ENCODE measurements around the gene DGCR6L.
"Not testable (repeated sequence)": the region's sequence is repeated elsewhere in the genome, so short reads cannot be mapped to it uniquely, and the experiment has no call there.

DGCR6L gene

DNA sequence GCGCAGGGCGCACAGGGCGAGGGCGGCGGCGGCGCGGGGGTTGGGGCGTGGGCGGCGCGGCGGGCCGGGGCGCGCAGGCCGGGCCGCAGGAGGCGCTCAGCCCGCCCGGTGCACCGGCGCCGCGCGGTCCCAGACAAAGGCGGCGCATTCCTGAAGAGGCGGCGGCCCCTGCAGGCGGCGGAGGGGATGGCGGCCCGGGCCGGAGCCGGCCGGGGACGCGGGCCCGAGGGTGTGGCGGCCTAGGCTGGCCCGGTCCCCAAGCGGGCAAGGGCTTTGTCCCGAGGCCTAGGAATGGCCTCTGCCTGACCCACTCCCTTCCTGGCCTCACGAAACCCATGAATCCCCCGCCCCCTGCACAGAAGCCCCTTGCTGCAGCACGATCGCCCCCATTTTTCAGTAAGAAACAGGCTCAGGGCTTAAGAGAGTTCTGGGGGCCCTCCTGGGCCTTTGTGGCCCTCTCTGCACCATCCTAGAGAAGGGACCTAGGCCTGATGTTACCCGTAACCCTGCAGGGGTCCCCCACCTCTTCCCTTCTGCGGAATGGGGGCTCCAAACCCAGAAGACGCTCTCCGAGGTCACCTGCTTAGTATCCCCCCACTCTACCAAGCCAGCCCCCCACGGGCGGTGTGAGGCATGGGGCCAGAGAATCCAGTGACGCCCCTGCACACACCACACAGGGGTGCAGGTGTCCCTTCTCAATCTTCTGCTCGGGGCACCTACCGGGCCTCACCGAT lies 51.4 kb downstream of the DGCR6L start, which contains the start of gene RTN4R:
RTN4R (minus strand) TSS at position 40 of the 734 bp plus-strand sequence. CDS start 226 bp downstream, outside the sequence.
- Histone ChIP-seq H3K9me3 (no peaks in the 10 kb centered on the region), H3K4me3 (ENCODE audit: low read depth in 1 of 2, low read length in 1 of 2) (peak within 1 kb of the TSS; percentile 36 to 43), H3K27me3 (peaks cover 14% of the 10 kb centered on the region), H3K27ac (no peak within 1 kb of the TSS), H3K36me3 (no peaks in the 10 kb centered on the region), H3K4me1 (ENCODE audit: control insufficient read depth in 1 of 2, insufficient read depth in 1 of 2, low read depth in 1 of 2, low read length in 1 of 2) (peaks cover 13 to 14% of the 10 kb centered on the region in 2 experiments)
- TF ChIP-seq, protein P1, sequence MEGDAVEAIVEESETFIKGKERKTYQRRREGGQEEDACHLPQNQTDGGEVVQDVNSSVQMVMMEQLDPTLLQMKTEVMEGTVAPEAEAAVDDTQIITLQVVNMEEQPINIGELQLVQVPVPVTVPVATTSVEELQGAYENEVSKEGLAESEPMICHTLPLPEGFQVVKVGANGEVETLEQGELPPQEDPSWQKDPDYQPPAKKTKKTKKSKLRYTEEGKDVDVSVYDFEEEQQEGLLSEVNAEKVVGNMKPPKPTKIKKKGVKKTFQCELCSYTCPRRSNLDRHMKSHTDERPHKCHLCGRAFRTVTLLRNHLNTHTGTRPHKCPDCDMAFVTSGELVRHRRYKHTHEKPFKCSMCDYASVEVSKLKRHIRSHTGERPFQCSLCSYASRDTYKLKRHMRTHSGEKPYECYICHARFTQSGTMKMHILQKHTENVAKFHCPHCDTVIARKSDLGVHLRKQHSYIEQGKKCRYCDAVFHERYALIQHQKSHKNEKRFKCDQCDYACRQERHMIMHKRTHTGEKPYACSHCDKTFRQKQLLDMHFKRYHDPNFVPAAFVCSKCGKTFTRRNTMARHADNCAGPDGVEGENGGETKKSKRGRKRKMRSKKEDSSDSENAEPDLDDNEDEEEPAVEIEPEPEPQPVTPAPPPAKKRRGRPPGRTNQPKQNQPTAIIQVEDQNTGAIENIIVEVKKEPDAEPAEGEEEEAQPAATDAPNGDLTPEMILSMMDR (IDR thresholded peaks at IDR 0.05) = peak; percentile 28

DNA sequence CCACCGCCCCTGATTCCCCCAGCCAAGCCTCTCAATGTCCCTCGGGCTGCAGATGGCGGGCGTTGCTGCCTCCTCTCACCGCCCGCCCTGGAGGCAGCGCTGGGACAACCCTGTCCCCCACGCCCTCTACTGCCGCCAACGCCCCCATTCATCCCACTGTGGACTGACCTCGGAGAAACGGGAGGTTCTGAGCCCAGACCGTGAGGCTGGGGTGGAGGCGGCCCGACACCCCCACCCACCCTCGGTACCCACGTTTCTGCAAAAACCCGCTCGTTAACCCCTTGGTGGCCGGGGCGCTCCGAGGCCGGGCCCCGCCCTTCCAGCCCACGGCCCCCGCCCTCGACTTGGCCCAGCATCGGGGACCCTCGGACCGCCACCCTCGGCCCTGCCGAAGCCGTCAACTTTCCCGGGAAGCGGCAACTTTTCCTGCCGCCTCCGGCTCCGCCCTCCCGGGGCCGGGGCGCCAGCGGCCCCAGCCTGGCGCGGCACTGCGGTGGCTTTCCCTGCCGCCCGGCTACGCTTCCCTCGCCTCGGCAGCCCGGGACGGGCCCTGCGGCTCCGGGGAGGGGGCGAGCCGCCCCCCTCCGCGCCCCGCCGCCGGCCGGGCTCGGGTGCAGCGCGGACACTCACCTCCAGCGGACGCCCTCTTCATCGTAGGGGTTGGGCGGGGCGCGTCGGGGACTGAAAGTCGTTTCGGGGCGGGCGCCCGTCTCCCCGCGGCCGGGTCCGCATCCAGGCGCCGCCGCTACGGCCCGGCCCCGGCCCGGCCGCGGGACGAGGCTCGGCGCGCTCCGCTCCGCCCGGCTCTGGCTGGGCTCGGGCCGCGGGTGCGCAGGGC lies 52.2 kb downstream of the DGCR6L start:
- Histone ChIP-seq H3K4me3 (ENCODE audit: low read depth in 1 of 2, low read length in 1 of 2) (peak overlapping the region; percentile 32 to 43), H3K27me3 (peaks cover 14% of the 10 kb centered on the region), H3K9me3 (no peaks in the 10 kb centered on the region), H3K4me1 (ENCODE audit: control insufficient read depth in 1 of 2, insufficient read depth in 1 of 2, low read depth in 1 of 2, low read length in 1 of 2) (peaks cover 13 to 14% of the 10 kb centered on the region in 2 experiments), H3K27ac (no peak overlapping the region), H3K36me3 (no peaks in the 10 kb centered on the region)
- TF ChIP-seq, protein P1 (IDR thresholded peaks at IDR 0.05) = no peak

DNA sequence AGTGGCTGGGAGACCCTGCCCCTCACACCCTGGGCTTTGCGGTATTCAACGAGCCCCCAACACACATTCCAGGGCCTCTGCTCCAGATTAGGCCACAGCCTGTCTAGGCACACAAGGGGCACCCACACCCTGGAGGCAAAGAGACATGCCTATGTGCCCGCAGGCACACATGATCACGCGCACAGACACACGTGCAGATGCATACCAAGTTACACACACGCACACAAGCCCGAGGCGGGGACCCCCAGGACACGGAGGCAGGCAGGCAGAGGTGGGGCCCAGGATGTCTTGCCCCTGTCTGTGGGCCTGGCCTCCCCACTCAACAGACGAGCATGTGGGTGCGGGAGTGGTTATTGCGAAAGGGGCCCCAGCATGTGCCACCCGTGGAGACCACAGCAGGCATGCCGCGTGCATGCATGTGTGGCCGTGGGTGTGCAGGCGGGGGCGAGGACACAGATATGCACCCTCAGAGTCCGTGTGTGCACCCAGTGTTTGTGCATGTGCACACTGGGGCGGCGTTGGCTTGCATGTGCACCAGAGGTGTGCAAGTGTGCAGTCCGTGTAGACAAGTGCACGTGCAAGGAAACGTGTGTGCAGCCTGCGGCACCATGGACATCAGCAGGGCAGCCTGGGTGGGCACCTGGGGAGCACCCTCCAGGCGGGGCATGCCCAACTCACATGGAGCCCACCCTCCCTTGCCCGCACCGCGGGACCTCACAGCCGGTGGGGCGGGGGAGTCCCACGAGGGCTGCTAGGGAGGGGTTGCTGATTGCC lies 53.0 kb downstream of the DGCR6L start:
- H3K4me3 ChIP-seq (ENCODE audit: low read depth in 1 of 2, low read length in 1 of 2) = peak overlapping the region in 1 of 2 experiments; percentile 32
- peaks cover 13 to 14% of the 10 kb centered on the region in 2 experiments for H3K4me1 ChIP-seq (ENCODE audit: control insufficient read depth in 1 of 2, insufficient read depth in 1 of 2, low read depth in 1 of 2, low read length in 1 of 2)
- not testable (repeated sequence) for H3K36me3 ChIP-seq, H3K27ac ChIP-seq, H3K9me3 ChIP-seq
- peaks cover 14% of the 10 kb centered on the region for H3K27me3 ChIP-seq

DNA sequence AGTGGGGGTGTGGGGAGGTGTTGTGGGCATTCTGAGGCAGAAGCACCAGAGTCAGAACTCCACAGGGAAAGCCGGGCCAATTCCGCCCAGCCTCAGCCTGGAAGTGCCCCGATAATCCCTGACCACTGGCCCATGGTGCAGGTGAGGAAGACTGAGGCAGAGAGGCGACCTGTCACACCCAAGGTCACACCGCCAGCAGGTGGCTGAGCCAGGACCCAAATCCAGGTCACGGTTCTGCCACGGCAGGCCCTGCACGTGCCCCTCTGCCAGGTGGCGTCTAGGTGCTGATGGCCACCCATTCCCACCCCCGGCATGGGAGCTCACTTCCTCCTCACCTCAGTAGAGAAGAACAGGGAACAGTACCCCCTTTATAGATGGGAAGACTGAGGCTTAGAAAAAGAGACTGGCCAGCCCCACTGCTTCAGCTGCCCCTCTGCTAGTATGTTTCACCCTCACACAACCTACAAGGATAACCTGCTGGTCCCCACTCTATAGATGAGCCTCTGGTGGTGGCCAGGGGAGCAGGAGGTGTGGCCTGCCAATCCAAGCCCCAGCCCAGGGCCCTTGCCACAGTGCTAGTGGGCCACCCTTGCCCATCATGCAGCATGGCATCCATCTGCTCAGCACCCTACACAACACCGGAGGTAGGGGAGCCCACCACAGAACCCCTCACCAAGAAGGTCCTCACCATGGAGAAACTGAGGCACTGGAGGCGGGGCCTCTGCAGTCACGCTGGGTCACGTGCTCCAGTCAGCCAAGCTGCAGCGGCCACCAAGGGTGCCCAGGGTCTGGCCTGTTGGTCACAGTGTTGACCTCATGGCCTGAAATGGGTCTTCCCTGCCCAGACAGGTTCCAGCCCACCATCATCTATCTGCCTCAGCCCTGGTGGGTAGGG lies 53.8 kb downstream of the DGCR6L start:
- H3K27ac ChIP-seq; H3K36me3 ChIP-seq; H3K9me3 ChIP-seq; H3K4me3 ChIP-seq (ENCODE audit: low read depth in 1 of 2, low read length in 1 of 2): not testable (repeated sequence)
- H3K4me1 ChIP-seq (ENCODE audit: control insufficient read depth in 1 of 2, insufficient read depth in 1 of 2, low read depth in 1 of 2, low read length in 1 of 2) = peaks cover 13 to 14% of the 10 kb centered on the region in 2 experiments
- H3K27me3 ChIP-seq = peaks cover 14% of the 10 kb centered on the region

DNA sequence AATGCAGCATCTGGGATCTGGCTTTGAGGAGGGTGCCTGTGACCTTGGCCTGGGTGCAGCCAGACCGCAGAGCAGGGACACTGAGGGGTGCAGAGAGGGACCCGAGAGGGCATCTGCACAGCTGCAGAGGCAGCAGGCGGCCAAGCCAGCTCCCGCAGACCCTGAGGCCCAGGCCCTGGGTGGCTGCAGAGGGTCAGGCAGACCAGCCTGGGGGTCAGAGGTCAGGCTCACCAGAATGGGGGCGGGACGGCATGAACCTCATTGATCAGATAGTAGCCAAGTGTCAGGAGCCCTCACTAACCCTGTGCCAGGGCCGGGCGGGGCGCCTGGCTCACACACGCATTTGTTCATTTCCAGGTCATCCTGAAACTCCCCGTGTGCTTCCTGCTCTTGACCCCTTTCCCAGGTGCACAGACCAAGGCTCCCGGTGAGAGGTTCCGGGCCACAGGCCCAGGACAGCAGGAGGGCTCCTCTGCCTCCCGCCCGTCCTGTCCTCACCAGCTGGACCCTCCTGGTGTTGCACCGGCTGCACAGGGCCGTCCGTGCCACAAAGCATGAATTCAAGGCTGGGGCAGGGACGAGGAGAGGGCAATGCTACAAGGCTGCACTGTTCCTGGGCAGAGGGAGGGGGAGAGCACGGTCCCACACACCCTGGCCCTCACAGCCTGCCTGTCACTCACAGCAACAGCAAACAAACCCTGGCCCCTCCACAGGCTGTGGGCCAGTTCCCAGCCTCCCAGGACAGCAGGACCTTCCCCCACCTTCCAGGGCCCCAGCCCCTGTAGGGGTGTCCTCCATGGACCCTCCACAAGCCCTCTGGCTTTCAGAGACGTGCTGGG lies 55.0 kb downstream of the DGCR6L start:
- no peak overlapping the region for H3K27ac ChIP-seq
- no peaks in the 10 kb centered on the region for H3K36me3 ChIP-seq
- peaks cover 13 to 14% of the 10 kb centered on the region in 2 experiments for H3K4me1 ChIP-seq (ENCODE audit: control insufficient read depth in 1 of 2, insufficient read depth in 1 of 2, low read depth in 1 of 2, low read length in 1 of 2)
- no peaks in the 10 kb centered on the region for H3K9me3 ChIP-seq
- TF ChIP-seq, protein P1 (IDR thresholded peaks at IDR 0.05) = no peak
- H3K4me3 ChIP-seq (ENCODE audit: low read depth in 1 of 2, low read length in 1 of 2) = no peak overlapping the region
- H3K27me3 ChIP-seq = peaks cover 14% of the 10 kb centered on the region

Data from neutrophil (primary cell).